Urinary bladder (tissue), 4 donors: ENCODE results near the gene IQCF2. TPM values are rescaled to one million over a fixed set of nuclear protein-coding genes. Genes with fewer than 3 reads are reported as not detected.

Experiments
- DNase-seq: peaks from one replicate; pipeline ENCODE4 v3.0.0-alpha.2; 2015; ENCODE audit errors: extremely low spot score
- H3K27ac ChIP-seq: one replicate; pipeline ENCODE4 v1.5.1; 2013; ENCODE audit warnings: low read depth, mild to moderate bottlenecking, moderate library complexity
- H3K36me3 ChIP-seq: one replicate; pipeline ENCODE4 v1.6.1; 2013; ENCODE audit warnings: mild to moderate bottlenecking, moderate library complexity; ENCODE audit not compliant: insufficient read depth
- H3K4me1 ChIP-seq: one replicate; pipeline ENCODE4 v1.6.1; 2013; ENCODE audit warnings: mild to moderate bottlenecking, moderate library complexity; ENCODE audit not compliant: insufficient read depth
- H3K4me3 ChIP-seq: one replicate; pipeline ENCODE4 v1.5.1; 2013; ENCODE audit warnings: low read depth, low read length
- WGBS: extraction: QIAGEN DNeasy Blood & Tissue Kit; methylation state at CpG from one replicate; pipeline ENCODE4 v1.1.7; 2013; 5-methylcytosine and 5-hydroxymethylcytosine counted together
- polyA plus RNA-seq: library from polyadenylated mRNA; stranded (reverse); fragments of 200-250 nt; gene quantifications from one replicate; pipeline ENCODE4 v1.2.3, GENCODE V29; 2013
- total RNA-seq: library from RNA; depleted of rRNA; stranded (reverse); fragments of >200 nt; gene quantifications from one replicate; pipeline ENCODE4 v1.2.3, GENCODE V29; 2014
- donor health status: healthy with polysubstance abuse.
- donor health status: healthy.

IQCF2 gene
- total RNA-seq (not detected), polyA plus RNA-seq (not detected)

GRCh38 chr3:51860703-51861665 lies at the start of gene IQCF2:
Gene IQCF2, plus strand, starts transcription at chr3:51861615. Its CDS starts 52 bp downstream, at chr3:51861667.
- WGBS: 71% methylated on average over 7 of the region's 7 CpGs
- no peak within 1 kb of the TSS for H3K4me3 ChIP-seq
- H3K4me1 ChIP-seq: no peaks in the 10 kb centered on the region

GRCh38 chr3:51813539-51813938 lies 47.9 kb upstream of the IQCF2 start:
- 44% methylated on average over 6 of the region's 6 CpGs for WGBS
- no peak for DNase-seq

More at GRCh38 chr3:51860703-51861665, at the start of gene IQCF2:
- no peak for DNase-seq
- no peak within 1 kb of the TSS for H3K27ac ChIP-seq
- no peaks in the 10 kb centered on the region for H3K36me3 ChIP-seq

GRCh38 chr3:51814034-51814433 lies 47.4 kb upstream of the IQCF2 start:
- Histone ChIP-seq H3K36me3 (no peaks in the 10 kb centered on the region), H3K4me1 (no peaks in the 10 kb centered on the region), H3K4me3 (no peak overlapping the region), H3K27ac (no peak overlapping the region)
- DNase-seq: no peak
- 87% methylated on average over 3 of the region's 3 CpGs for WGBS

More at GRCh38 chr3:51813539-51813938, 47.9 kb upstream of the IQCF2 start:
- Histone ChIP-seq H3K4me3 (no peak overlapping the region), H3K27ac (no peak overlapping the region), H3K36me3 (no peaks in the 10 kb centered on the region), H3K4me1 (no peaks in the 10 kb centered on the region)

- no peaks in the 10 kb centered on the region for H3K36me3 ChIP-seq
- WGBS: 48% methylated on average over 4 of the region's 4 CpGs
- no peak for DNase-seq
Observed at GRCh38 chr3:51815614-51816013, 45.8 kb upstream of the IQCF2 start.

GRCh38 chr3:51816723-51817122 lies 44.7 kb upstream of the IQCF2 start:
- no peak for DNase-seq
- Histone ChIP-seq H3K4me3 (no peak overlapping the region), H3K4me1 (no peaks in the 10 kb centered on the region), H3K27ac (no peak overlapping the region), H3K36me3 (no peaks in the 10 kb centered on the region)
- 77% methylated on average over 2 of the region's 2 CpGs for WGBS

More at GRCh38 chr3:51815614-51816013, 45.8 kb upstream of the IQCF2 start:
- H3K27ac ChIP-seq: no peak overlapping the region
- no peaks in the 10 kb centered on the region for H3K4me1 ChIP-seq
- H3K4me3 ChIP-seq: no peak overlapping the region

- H3K4me1 ChIP-seq: no peaks in the 10 kb centered on the region
- WGBS: 91% methylated on average over 2 of the region's 2 CpGs
- DNase-seq: no peak
- no peaks in the 10 kb centered on the region for H3K36me3 ChIP-seq
- no peak overlapping the region for H3K27ac ChIP-seq
- H3K4me3 ChIP-seq: no peak overlapping the region
Observed at GRCh38 chr3:51817375-51817774, 44.0 kb upstream of the IQCF2 start.

- Histone ChIP-seq H3K36me3 (no peaks in the 10 kb centered on the region), H3K4me1 (no peaks in the 10 kb centered on the region), H3K27ac (no peak overlapping the region), H3K4me3 (no peak overlapping the region)
- 88% methylated on average over 15 of the region's 15 CpGs for WGBS
- DNase-seq: no peak
Observed at GRCh38 chr3:51819151-51819550, 42.3 kb upstream of the IQCF2 start.

GRCh38 chr3:51819709-51820406 lies 41.6 kb upstream of the IQCF2 start:
- WGBS: 52% methylated on average over 12 of the region's 12 CpGs
- no peak for DNase-seq
- Histone ChIP-seq H3K4me1 (no peaks in the 10 kb centered on the region), H3K27ac (no peak overlapping the region), H3K36me3 (no peaks in the 10 kb centered on the region), H3K4me3 (no peak overlapping the region)

- Histone ChIP-seq H3K36me3 (no peaks in the 10 kb centered on the region), H3K4me1 (no peaks in the 10 kb centered on the region), H3K27ac (no peak overlapping the region), H3K4me3 (no peak overlapping the region)
- no peak for DNase-seq
- 79% methylated on average over 1 of the region's 1 CpG for WGBS
Observed at GRCh38 chr3:51828297-51828696, 33.1 kb upstream of the IQCF2 start.

GRCh38 chr3:51830345-51830744 lies 31.1 kb upstream of the IQCF2 start:
- 87% methylated on average over 13 of the region's 13 CpGs for WGBS
- DNase-seq: no peak
- Histone ChIP-seq H3K4me3 (no peak overlapping the region), H3K4me1 (no peaks in the 10 kb centered on the region), H3K27ac (no peak overlapping the region), H3K36me3 (no peaks in the 10 kb centered on the region)

- no peak overlapping the region for H3K27ac ChIP-seq
- no peak for DNase-seq
- WGBS: 52% methylated on average over 4 of the region's 4 CpGs
- no peaks in the 10 kb centered on the region for H3K36me3 ChIP-seq
- H3K4me3 ChIP-seq: no peak overlapping the region
- H3K4me1 ChIP-seq: no peaks in the 10 kb centered on the region
Observed at GRCh38 chr3:51830836-51831385, 30.5 kb upstream of the IQCF2 start.

GRCh38 chr3:51836606-51837005 lies 24.8 kb upstream of the IQCF2 start:
- H3K4me1 ChIP-seq: no peaks in the 10 kb centered on the region
- no peak for DNase-seq
- no peak overlapping the region for H3K4me3 ChIP-seq
- WGBS: 82% methylated on average over 5 of the region's 5 CpGs
- no peak overlapping the region for H3K27ac ChIP-seq
- H3K36me3 ChIP-seq: no peaks in the 10 kb centered on the region

- 40% methylated on average over 7 of the region's 7 CpGs for WGBS
- H3K27ac ChIP-seq: no peak overlapping the region
- H3K4me1 ChIP-seq: no peaks in the 10 kb centered on the region
- no peak overlapping the region for H3K4me3 ChIP-seq
- no peaks in the 10 kb centered on the region for H3K36me3 ChIP-seq
- no peak for DNase-seq
Observed at GRCh38 chr3:51845129-51845528, 16.3 kb upstream of the IQCF2 start.
